GM19438 (cell line): ENCODE data around the gene LRP4.
A peak's percentile ranks its signal among the peaks of the same experiment; 100 is the strongest.

ENCODE experiments used
- ATAC-seq: cut with Tn5 transposase; IDR thresholded peaks from one replicate; pipeline ENCODE4 v1.9.1; 2021; ENCODE audit warnings: low read depth; ENCODE audit not compliant: unreplicated experiment

Gene LRP4

DNA sequence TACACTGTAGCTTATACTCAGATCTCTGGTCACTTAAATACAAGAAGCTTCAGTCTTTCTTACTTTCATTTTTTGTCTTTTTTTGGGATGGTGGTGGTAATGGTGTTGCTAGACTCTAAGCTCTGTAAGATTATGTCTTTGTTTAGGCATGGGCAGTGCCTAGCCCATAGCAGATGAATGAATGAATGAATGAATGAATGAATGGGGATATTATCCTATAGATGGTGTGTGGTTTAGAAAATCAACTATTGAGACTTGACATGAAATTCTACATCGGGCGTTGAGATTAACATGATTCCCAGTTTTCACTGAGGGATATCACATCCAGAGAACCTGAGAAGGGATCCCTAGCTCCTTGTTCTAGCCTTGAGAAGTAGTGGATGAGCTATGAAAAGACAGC, 62.5 kb downstream of the LRP4 start:
- ATAC-seq: no peak

DNA sequence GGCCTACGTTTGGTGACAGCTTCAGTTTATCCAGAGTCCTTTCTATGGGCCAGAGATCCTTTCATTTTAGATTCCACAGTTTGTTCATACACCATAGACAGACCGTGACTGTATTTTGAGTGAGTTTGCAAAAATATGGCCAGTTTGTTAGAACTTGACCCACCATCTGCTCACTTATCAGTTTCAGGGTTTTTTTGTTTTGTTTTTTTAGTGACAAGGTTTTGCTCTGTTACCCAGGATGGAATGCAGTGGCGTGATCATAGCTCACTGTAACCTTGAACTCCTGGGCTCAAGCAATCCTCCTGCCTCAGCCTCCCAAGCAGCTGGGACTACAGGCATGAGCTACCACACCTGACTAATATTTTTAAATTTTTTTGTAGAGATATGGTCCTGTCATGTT, 63.2 kb downstream of the LRP4 start:
- no peak for ATAC-seq

DNA sequence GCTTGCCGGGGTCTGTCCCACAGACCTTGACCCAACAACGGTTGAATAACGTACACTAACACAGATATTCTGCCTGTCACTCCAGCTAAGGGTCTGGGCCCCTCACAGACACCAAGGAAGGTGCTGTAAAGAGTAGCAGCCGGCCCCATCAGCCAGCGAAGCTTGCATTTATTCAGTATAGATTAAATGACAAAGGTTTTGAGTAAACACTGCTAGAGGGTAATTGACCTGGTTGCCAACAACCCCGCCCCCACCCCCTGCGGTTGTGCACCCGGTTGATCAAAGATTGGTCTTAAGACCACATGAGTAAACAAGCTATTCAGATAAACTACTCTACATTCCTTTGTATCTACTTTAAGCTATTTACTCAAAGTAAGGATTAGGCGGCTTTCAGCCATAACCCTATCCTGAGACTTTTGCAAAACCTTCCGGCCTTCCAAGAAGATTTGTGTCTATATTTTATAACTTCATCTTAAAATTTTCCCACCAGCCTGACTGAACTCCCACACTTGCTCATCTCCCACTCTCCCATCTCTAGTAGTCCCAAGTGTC, 67.4 kb downstream of the LRP4 start:
- ATAC-seq: no peak

DNA sequence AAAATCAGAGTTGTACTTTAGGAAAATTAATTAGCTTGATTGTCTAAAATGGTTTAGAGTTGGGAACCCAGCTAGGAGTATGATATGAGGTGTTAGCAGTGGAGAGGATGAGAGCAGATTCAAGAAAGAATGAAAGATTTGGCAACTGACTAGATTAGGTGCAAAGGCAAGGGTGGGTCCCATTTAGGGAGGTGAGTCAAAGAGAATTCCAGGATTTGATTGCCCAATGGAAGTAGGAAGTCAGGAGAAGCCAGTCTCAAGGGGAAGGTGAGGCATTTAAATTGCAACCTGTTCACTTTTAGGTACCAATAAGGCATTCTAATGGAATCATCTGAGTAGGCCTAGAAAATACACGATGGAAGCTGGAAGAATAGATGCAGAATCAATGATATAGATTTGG, 68.7 kb downstream of the LRP4 start:
- no peak for ATAC-seq

DNA sequence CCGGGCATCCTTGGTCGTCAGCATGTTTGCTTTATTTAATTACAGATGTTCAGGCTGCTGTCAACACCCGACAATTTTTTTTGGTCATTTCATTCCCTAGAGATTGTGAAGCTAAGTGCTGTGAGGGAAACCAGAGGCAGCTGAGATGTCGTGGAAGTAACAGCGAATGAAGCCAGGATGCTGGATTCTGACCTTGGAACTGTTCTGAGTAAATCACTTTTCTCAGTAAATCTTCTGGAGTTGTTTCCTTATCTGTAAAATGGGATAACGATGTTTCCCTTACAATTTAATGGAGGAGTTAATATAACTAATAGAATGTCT, 71.9 kb downstream of the LRP4 start:
- ATAC-seq: peak; percentile 9

DNA sequence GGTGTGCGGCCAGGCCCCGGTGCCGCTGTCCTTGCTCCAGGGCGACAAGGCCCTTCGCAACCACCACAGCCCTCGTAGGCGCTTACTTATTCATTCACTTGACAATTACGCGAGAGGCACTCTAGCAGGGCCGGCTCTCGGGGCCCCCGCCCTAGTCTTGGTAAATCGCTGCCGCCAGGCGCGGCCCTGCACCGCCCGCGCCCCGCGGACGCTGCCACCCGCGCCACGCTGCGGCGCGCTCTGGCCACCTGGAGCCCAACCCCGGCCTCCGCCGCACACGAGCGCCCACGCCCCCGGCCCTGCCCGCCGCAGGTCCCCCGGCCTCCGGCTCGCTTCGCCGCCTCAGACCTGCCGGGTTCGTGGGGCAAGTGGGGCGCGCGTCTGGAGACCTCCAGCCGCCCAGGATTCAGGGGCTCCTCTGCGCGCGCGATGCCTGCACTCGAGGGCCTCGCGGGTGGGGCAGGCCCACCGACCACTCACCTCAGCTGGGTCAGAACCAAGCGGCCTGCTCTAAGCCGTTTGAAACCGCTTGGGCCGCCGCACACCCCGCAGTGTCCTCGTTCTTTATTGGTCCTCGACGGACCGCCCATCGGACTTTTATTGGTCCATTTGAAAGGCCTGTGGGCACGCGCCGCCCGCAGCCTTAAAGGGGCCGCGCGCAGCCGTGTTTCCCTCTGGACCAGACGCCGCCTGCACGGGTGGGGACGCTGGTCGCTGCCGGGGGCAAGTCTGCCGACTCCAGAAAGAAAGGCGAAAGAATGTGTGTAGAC, 72.4 kb downstream of the LRP4 start, which contains the start of gene CKAP5:
Gene CKAP5, minus strand, starts transcription at position 541 of the 770 bp plus-strand sequence. CDS start 25,049 bp downstream, outside the sequence.
- peak; percentile 95 for ATAC-seq

DNA sequence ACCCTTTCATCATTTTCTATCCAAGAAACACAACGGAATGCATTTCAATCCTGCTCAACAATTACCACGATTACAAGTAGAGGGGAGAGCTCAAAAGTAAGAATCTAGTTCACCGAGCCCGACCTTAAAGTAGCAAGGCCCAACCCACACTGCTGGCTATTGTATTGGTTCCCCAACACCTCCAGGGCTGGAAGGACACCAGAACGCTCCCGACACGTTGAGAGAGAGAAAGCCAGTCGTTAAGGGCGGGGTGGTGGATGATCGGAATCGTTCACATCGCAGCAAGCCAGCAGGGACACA, 73.0 kb downstream of the LRP4 start:
- no peak for ATAC-seq

DNA sequence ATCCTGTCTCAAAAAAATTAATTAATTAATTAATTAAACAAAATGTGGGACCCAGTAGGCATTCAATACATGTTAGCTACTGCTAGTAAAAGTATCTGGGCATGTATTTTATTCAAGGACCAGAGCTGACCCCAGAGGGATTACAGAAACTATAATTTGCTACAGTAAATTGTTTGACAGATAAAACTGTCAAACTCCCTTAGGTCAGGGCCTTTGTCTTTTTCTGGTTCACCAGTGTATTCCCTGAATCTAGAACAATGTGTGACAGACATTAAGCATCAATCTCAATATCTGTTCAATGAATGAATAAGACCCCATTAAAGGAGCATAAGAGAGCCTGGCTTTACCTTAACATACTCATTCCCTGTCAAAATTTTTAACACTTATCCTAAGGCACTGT, 78.2 kb downstream of the LRP4 start:
- ATAC-seq: no peak

DNA sequence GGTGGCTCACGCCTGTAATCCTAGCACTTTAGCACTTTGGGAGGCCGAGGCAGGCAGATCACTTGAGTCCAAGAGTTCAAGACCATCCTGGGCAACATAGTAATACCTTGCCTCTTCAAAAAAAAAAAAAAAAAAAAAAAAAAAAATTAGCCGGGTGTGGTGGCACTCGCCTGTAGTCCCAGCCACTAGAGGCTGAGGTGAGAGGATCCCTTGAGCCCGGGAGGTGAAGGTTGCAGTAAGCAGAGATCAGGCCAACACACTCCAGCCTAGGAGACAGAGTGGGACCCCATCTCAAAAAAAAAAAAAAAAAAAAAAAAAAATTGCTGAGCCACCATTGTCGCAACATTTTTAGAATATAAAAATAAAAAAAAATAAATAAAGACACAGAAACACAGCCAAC, 79.8 kb downstream of the LRP4 start:
- ATAC-seq: no peak

DNA sequence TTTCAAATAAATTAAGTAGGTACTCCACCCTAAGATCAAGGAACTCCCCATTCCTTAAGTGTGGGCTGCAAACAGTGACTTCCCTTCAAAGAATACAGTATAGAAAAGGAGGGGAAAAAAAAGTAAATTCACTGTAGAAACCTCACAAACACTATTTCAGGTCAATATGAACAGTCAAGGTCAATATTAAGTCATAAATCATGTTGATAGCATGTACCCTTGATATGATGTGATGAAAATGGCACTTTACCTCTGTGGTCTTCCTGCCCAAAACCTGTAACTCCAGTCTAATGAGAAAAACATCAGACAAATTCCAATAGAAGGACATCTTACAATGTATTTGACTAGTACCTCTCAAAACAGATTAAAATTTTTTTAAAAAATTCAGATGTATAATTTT, 80.5 kb downstream of the LRP4 start:
- no peak for ATAC-seq

DNA sequence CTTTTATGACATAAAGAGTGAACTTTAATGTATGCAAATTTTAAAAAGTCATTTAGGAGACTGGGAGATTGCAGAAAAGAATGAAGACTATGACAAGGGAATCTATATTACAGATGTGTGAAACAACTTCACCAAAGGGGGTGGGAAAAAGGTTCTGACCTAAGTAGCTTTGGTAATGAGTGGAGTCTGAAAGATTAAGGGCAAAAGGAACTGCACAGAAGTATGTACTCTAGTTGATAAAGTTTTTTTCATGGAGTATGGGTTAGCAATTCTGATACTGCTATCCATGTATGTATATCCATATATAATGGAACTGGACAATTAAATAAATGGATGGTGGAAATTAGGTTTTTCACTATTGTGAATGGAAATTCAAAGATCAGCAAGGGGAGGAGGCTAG, 81.5 kb downstream of the LRP4 start:
- no peak for ATAC-seq

DNA sequence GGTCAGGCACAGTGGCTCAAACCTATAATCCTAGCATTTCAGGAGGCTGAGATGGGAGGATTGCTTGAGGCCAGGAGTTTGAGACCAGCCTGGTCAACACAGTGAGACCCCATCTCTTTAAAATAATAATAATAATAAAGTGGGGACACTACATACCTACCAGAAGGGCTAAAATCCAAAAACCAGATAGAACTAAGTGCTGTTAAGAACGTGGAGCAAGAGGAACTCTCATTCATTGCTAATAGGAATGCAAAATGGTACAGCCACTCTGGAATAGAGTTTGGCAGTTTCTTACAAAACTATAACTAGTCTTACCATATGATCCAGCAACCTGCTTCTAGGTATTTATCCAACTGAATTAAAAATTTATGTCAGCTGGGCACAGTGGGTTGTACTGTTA, 81.9 kb downstream of the LRP4 start:
- no peak for ATAC-seq

DNA sequence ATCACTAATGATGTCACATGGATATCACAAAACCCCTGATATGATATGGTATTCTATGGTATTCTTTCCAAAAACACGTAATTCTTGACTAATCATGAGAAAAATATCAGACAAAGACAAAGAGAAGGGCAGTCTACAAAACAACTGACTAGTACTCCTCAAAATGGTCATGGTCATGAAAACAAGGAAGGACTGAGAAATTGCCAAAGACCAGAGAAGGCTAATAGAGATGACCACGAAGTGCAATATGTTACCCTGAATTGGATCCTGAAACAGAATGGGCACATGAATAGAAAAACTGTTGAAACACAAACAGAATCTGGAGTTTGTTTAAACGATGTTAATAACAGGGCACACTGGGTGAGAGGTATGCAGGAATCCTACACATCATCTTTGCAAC, 82.5 kb downstream of the LRP4 start:
- ATAC-seq: no peak

DNA sequence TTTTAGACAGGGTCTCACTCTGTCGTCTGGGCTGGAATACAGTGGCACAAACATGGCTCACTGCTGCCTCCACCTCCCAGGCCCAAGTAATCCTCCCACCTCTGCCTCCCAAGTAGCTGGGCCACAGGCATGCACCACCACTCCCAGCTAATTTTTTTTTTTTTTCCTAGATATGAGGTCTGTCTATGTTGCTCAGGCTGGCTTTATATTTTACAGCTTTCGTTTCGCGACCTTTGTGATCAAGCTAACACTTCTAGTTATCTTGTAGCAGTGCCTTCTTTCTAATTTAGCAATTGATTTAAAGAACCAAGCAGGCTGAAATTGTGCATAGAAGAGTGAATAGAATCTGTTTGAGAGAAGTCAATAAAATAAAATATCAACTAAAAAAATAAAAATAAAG, 83.5 kb downstream of the LRP4 start:
- ATAC-seq: no peak

DNA sequence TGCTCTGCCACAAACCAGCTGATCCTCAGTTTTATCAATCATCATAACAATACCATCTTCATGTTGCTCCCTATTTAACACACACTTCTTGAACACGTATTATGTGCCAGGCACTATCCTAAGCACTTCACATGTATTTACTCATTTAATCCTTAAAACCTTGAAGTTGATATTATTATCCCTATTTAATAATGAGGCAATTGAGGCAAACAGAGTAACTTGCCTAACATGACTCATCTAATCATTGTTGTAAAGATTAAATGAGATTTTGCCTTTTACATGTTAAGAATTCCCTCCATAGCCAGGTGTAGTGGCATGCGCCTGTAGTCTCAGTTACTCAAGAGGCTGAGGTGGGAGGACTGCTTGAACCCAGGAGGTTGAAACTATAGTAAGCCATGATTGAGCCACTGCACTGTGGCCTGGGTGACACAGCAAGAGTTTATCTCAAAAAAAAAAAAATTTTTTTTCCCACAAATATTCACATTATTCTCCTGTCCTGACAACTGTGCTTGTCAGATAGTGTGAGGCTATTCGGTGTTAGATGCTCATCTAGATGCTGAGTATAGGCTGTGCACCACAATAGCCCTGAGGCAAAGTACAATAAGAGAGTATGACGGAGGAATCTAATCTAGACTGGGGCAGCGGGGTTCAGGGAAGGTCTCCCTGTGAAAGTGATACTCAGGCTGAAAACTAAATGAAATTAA, 85.7 kb downstream of the LRP4 start:
- no peak for ATAC-seq

DNA sequence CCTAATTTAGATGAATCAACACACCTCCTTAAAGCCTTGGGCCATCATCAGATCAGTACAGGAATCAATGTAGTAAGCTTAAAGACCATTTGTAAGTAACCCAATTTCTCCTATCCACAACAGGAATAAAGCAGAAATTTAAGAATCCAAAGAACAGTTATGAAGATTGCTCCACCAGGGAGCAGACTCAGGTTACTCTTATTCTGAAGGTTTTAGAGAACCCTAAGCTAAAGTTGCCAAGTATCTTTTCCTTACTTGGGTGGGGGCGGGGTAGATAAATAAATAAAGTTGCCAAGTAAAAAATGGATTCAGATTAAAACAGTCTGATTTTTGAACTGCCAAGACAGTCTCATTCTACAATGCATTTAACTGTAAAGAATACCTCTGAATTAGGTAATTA, 90.4 kb downstream of the LRP4 start:
- ATAC-seq: no peak

DNA sequence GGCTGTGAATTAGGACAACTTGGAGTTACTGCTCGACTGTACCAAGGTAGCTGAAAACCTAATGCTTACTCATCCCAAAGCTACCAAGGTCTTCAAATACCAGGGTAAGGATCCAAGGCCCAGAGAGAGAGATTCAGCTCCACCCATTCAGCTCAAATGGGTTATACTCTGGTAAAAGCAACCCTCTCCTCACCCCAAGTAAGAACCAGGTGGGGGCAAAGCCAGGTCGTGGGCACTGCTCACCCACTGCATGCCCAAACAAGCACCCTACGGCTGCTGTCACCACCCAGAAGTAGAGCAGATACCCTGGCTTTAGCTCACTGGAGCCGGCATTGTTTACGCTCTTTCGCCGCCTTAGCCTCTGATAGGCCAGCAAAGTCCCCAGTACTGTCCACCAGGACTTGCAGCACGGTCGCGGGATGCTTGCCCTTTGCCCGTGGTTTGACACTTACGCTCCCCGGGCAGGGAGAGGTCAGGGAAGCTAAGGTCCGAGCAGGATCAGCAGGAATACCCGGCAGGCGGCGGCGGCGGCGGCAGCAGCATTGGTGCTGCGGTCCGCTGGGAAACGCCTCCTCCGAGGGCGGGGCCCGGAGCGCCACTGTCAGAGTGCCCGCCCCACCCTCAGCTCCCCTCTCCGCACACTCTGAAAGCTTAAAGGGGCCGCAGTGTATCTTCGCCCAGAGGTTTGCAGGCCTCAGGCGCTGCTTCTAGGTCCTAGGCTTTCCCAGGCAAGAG, 91.9 kb downstream of the LRP4 start:
- peak; percentile 97 for ATAC-seq

DNA sequence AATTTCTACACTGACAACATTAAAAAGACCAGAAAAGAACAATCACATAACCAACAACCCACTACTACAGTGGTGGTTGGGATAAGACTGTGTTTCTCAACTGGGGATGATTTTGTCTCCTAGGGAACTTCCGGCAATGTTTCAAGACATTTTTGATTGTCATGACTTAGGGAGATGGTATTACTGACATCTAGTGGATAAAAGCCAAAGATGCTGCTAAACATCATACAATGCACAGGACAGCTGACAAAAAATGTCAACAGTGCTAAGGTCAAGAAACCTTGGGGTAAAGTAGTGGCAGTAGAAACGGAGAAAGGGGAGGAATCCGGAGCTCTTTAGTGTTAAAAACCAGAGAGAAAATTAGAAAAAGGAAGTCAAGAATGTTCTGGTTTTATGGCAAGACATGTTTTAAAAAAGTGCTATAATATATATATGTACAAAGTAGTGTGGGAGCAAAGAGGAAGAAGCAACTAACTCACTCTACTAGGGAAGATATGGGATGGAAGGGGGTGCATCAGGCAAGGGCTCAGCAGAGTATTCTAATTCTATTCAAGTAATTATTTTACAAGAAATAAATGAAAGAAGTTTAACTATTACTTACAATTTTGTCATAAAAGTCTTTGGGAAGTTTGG, 109.4 kb downstream of the LRP4 start:
- no peak for ATAC-seq
